Skeletal muscle tissue (tissue), 4 donors: ENCODE data around the gene LIPK. TPM values are rescaled to one million over a fixed set of nuclear protein-coding genes. Genes with fewer than 3 reads are reported as not detected.

Experiments
- H3K27ac ChIP-seq: one replicate; pipeline ENCODE4 v1.7.0; 2013; ENCODE audit warnings: mild to moderate bottlenecking, low read depth, low read length, inconsistent platforms
- H3K27me3 ChIP-seq, 3 donors: one replicate each; pipeline ENCODE4 v1.7.0; 2013; ENCODE audit warnings: low read length in 3 of 3; ENCODE audit not compliant: control insufficient read depth in 3 of 3, insufficient read depth in 3 of 3
- H3K36me3 ChIP-seq, 3 donors: one replicate each; pipeline ENCODE4 v1.7.0; 2013; ENCODE audit warnings: low read length in 3 of 3; ENCODE audit not compliant: control insufficient read depth in 3 of 3, insufficient read depth in 3 of 3
- H3K4me1 ChIP-seq, 3 donors: one replicate each; pipeline ENCODE4 v1.7.0; 2013; ENCODE audit warnings: low read length in 3 of 3, mild to moderate bottlenecking in 3 of 3; ENCODE audit not compliant: control insufficient read depth in 3 of 3, insufficient read depth in 3 of 3
- H3K4me3 ChIP-seq, 3 donors: one replicate each; pipeline ENCODE4 v1.7.0; 2013; ENCODE audit warnings: low read length in 3 of 3
- H3K9ac ChIP-seq, 3 donors: one replicate each; pipeline ENCODE4 v1.7.0; 2013; ENCODE audit warnings: low read length in 3 of 3, mild to moderate bottlenecking in 3 of 3, moderate library complexity in 2 of 3, low read depth in 1 of 3
- H3K9me3 ChIP-seq, 3 donors: one replicate each; pipeline ENCODE4 v1.7.0; 2013; ENCODE audit warnings: low read length in 3 of 3; ENCODE audit not compliant: control insufficient read depth in 3 of 3
- total RNA-seq: library from RNA; depleted of rRNA; stranded (reverse); fragments of >200 nt; gene quantifications from one replicate; pipeline ENCODE4 v1.2.3, GENCODE V29; 2014
- donor health status: Osteomylitis.

The LIPK gene
- total RNA-seq, 1 donor from 2014 or later = not detected

DNA sequence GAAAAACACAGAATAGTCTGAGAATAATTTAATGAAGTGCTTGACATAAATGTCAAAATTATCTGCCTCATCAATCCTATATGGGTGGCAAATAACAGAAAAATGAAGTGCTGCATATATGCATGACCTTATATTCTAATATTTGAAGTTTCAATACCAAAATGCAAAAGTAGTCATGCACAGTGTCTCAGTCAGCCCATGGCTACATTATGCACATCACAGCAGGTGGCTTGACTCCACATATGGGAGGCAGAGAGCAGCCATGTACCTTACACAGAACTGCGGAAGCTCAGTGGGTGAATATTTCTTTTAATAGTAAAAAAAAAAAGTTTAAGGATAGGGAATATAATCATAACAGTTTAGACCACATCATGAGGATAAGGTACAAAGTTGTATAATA, 36.4 kb downstream of the LIPK start:
- H3K4me1 ChIP-seq = no peaks in the 10 kb centered on the region
- H3K36me3 ChIP-seq = no peaks in the 10 kb centered on the region
- peaks cover 0 to 4% (median 0%) of the 10 kb centered on the region in 3 donors for H3K9me3 ChIP-seq
- H3K27me3 ChIP-seq = peaks cover 0 to 5% (median 2%) of the 10 kb centered on the region in 3 donors
- H3K9ac ChIP-seq = no peak overlapping the region
- H3K4me3 ChIP-seq = no peak overlapping the region
- H3K27ac ChIP-seq = no peak overlapping the region

DNA sequence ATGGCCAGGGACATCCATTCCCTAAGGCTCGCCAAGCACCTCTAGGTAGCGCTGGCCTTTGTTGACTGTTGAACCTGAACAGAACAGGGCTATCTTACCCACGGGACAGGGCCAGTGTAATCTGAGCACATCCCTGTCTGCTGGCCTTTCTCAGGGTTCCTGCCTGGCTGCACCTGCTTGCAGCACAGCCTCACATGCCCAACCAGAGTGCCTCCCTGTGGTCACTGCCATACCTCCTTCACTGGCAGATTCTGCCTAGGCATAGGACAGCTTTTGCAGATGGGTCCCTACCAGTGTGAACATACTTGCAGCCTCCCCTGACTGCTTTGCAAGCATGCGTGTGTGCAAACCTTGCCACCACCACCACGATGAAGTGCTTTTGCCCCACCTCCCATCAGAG, 38.0 kb downstream of the LIPK start:
- peaks cover 0 to 5% (median 0%) of the 10 kb centered on the region in 3 donors for H3K27me3 ChIP-seq
- peaks cover 0 to 7% (median 0%) of the 10 kb centered on the region in 3 donors for H3K9me3 ChIP-seq
- no peak overlapping the region for H3K4me3 ChIP-seq
- H3K4me1 ChIP-seq = no peaks in the 10 kb centered on the region
- no peaks in the 10 kb centered on the region for H3K36me3 ChIP-seq
- H3K9ac ChIP-seq = no peak overlapping the region
- H3K27ac ChIP-seq = no peak overlapping the region

DNA sequence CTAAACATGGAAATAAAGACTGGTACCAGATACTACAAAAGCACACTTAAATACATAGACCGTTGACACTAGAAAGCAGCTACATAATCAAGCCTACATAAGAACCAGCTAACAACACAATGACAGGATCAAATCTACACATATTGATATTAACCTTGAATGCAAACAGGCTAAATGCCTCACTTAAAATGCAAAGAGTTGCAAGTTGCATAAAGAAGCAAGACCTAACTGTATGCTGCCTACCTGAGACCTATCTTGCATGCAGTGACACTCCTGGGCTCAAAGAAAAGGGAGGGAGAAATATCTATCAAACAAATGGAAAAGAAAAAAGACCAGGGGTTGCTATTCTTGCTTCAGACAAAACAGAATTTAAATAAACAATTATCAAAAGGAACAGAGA, 39.6 kb downstream of the LIPK start:
- Histone ChIP-seq H3K9me3 (peaks cover 0 to 7% (median 0%) of the 10 kb centered on the region in 3 donors), H3K4me1 (no peaks in the 10 kb centered on the region), H3K27ac (no peak overlapping the region), H3K4me3 (no peak overlapping the region), H3K27me3 (peaks cover 0 to 5% (median 0%) of the 10 kb centered on the region in 3 donors), H3K9ac (no peak overlapping the region), H3K36me3 (no peaks in the 10 kb centered on the region)

DNA sequence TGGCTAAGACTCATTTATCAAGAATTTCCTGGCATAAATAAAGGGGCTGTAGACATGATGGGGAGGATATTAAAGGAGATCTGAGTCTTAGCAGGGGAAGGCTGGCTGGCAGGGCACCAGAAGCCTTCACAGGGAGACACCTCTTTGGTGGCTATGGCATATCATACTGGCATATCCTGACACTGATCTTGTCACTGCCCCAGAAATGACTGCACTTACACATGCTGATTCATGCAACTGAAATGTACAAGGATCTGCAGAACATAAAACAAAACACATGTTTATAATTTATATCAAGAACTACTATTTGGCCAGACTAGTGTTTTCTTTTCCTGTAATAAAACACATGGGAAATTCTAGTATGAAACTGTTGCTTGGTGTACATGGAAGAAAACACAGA, 48.2 kb downstream of the LIPK start:
- no peak overlapping the region for H3K27ac ChIP-seq
- no peaks in the 10 kb centered on the region for H3K9me3 ChIP-seq
- H3K27me3 ChIP-seq = no peaks in the 10 kb centered on the region
- no peaks in the 10 kb centered on the region for H3K4me1 ChIP-seq
- no peaks in the 10 kb centered on the region for H3K36me3 ChIP-seq
- no peak overlapping the region for H3K9ac ChIP-seq
- H3K4me3 ChIP-seq = no peak overlapping the region

DNA sequence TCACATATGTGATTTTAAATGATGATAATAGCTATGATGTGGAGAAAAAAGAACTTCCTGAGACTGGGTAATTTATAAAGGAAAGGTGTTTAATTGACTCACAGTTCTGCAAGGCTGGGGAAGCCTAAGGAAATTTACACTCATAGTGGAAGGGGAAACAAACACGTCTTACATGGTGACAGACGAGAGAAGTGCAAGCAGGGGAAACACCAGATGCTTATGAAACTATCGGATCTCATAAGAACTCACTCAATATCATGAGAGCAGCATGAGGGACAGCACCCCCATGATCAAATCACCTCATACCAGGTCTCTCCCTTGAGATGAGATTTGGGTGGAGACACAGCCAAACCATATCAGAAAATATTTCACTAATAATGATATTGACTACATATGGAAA, 49.7 kb downstream of the LIPK start:
- Histone ChIP-seq H3K36me3 (no peaks in the 10 kb centered on the region), H3K9ac (no peak overlapping the region), H3K9me3 (no peaks in the 10 kb centered on the region), H3K27ac (no peak overlapping the region), H3K27me3 (no peaks in the 10 kb centered on the region), H3K4me3 (no peak overlapping the region), H3K4me1 (no peaks in the 10 kb centered on the region)

DNA sequence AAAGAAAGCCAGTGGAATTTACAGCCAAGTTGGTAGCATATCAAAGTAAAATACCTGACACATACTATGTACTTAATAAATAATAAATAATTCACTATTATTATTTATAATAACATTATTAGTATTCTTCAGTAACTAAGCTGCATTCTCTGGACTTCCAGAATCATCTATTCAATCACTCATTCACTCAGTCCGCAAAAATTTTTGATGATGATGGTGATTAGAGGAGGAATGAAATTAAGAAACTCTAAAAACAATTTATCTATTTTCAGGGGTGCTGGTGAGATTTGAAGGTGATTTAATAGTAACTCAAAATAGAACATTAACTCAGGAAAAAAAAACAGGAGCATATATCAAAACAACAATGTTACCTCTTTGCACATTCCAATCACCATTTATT, 50.6 kb downstream of the LIPK start:
- no peak overlapping the region for H3K9ac ChIP-seq
- no peaks in the 10 kb centered on the region for H3K4me1 ChIP-seq
- no peaks in the 10 kb centered on the region for H3K36me3 ChIP-seq
- no peaks in the 10 kb centered on the region for H3K27me3 ChIP-seq
- no peak overlapping the region for H3K27ac ChIP-seq
- no peaks in the 10 kb centered on the region for H3K9me3 ChIP-seq
- no peak overlapping the region for H3K4me3 ChIP-seq

DNA sequence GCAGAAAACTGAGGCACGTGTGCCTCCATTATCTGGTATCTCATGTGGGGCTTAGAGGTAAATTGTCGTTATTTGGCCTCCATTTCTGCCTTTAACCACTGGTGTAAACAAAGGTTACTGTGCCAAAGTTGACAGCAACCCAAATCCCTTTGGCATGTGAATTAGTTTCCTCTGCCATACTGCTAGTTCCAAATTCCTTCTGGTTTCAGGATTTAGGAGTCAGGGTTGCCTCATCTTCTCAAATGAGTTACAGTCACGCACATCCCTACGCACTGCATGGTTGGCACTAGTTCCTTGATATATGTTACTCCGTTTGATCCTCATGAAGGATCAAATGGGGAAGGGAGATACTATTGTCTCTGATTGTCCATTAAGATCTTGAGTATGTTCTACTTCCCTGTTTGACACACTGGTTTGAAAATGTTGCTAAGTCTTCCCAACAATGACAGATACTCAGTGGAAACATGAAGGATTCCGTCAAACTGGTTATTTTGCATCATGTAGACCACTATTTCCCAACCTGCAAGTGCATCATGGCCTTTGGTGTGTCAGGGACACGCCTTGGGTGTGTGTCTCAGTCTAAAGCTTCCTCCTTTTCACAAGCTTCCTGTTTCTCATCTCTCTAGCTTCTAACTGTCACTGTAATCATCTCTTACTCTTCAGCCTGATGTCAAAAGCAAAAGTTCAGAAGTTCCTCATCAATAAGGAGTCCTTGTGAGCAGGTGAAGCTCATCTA, 53.5 kb downstream of the LIPK start, which contains the start of gene LIPN:
LIPN (plus strand) TSS at position 655 of the 736 bp plus-strand sequence. CDS start 1,386 bp downstream, outside the sequence.
- Histone ChIP-seq H3K9ac (no peak within 1 kb of the TSS), H3K27me3 (no peaks in the 10 kb centered on the region), H3K4me1 (no peaks in the 10 kb centered on the region), H3K27ac (no peak within 1 kb of the TSS), H3K36me3 (no peaks in the 10 kb centered on the region), H3K4me3 (no peak within 1 kb of the TSS), H3K9me3 (no peaks in the 10 kb centered on the region)

DNA sequence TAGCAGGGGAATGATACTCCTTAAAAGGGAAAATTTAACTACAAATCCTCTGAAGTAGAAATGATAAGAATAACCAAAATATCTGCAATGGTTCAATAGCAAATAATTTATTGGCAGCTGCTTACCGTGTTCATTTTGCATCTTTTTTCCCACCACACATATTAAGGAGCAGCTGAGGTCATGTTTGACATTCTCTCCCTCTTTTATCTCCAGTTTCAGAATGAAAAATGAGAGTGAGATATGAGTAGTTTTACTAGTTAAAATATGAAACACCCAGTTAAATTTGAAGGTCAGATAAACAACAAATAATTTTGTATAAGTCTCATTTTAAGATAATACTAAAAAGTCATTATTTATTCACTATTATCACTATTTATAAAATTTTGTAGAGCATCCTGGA, 56.9 kb downstream of the LIPK start:
- H3K4me1 ChIP-seq = no peaks in the 10 kb centered on the region
- H3K36me3 ChIP-seq = no peaks in the 10 kb centered on the region
- no peaks in the 10 kb centered on the region for H3K9me3 ChIP-seq
- H3K27me3 ChIP-seq = no peaks in the 10 kb centered on the region
- H3K27ac ChIP-seq = no peak overlapping the region
- no peak overlapping the region for H3K9ac ChIP-seq
- no peak overlapping the region for H3K4me3 ChIP-seq

DNA sequence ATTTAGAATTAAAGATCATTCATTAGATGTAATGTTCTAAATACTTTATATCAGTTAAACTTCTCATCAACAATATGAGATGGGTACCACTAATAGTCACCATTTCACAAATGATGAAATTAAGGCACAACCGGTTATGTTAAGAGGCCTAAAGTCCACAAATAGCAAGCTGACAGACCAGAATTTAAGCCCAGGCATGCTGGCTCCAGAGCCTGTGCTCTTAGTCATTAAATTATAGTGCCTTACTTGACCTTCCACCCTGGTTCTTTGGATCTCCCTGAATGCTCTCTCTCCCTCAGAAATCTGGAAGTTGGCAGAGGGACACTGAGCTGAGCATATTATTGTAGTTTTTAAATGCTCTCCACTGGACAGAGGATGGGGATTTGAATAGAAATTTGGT, 57.4 kb downstream of the LIPK start:
- Histone ChIP-seq H3K4me1 (no peaks in the 10 kb centered on the region), H3K9ac (no peak overlapping the region), H3K27me3 (no peaks in the 10 kb centered on the region), H3K9me3 (no peaks in the 10 kb centered on the region), H3K27ac (no peak overlapping the region), H3K36me3 (no peaks in the 10 kb centered on the region), H3K4me3 (no peak overlapping the region)

DNA sequence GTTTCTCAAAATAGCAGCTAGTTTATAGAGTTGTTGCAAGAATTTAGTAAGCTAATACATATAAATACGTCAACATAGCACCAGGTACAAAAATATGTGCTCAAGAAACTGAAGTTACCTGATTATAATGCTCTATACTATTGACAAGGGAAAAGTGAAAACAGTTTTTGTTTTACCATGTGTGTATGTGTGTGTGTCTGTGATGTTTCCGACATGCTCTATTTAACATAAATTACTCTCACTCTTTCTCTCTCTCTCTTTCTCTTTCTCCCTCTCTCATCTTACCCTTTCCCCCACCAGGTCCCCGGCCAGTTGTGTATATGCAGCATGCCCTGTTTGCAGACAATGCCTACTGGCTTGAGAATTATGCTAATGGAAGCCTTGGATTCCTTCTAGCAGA, 58.1 kb downstream of the LIPK start:
- H3K27ac ChIP-seq = no peak overlapping the region
- H3K27me3 ChIP-seq = no peaks in the 10 kb centered on the region
- H3K9ac ChIP-seq = no peak overlapping the region
- H3K4me3 ChIP-seq = no peak overlapping the region
- no peaks in the 10 kb centered on the region for H3K4me1 ChIP-seq
- H3K9me3 ChIP-seq = no peaks in the 10 kb centered on the region
- no peaks in the 10 kb centered on the region for H3K36me3 ChIP-seq
